Measurements from ENCODE around the gene DNAJB4.
"Not testable (repeated sequence)": the region's sequence is repeated elsewhere in the genome, so short reads cannot be mapped to it uniquely, and the experiment has no call there.

Gene DNAJB4

DNA sequence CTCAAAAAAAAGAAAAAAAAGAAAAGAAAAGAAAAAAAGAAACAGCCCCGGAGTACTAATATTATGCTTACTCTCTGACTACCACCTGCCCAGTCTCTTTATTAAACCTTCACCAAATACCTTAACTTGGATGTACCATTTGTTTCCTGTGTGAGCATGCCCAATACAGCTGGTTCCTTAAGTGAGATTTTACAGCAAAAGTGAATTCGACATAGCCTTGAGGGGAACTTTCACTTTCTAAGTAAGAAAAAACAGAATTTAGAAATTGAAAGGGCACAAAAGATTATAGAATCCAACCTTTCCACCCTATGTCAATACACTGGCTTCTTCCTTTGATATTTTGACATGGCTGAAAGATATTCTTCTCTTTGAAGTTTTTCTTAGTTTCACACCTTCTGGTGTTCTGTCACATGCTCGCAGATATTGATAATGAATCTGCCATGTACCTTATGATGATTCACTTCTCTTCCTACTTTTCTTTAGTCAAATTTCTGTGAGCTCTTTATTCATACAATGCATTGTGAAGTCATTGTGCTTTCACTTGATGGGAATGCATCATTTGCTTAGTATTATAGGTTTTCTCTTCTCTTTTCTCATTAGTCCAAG, 35.8 kb downstream of the DNAJB4 start:
- DNase-seq, result no peak

DNA sequence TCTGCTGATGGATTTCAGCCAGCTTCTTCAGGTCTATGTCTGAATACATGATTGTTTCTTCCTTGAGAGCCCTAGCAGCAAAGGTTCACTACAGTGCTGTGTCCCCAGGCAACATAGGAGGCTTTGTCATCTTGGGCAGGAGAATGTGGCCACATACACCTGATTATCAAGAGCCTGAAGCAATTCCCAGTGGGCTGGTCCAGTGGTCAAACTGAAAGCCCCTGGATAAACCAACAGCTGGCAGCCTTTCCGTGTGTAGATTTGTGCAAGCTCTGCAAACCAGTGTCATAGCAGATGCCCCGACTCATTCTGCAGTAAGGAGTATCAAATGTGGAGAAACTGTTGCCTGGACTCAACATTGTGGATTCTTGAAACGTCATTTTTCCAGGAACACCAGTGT, 38.7 kb downstream of the DNAJB4 start:
- DNase-seq, result no peak

DNA sequence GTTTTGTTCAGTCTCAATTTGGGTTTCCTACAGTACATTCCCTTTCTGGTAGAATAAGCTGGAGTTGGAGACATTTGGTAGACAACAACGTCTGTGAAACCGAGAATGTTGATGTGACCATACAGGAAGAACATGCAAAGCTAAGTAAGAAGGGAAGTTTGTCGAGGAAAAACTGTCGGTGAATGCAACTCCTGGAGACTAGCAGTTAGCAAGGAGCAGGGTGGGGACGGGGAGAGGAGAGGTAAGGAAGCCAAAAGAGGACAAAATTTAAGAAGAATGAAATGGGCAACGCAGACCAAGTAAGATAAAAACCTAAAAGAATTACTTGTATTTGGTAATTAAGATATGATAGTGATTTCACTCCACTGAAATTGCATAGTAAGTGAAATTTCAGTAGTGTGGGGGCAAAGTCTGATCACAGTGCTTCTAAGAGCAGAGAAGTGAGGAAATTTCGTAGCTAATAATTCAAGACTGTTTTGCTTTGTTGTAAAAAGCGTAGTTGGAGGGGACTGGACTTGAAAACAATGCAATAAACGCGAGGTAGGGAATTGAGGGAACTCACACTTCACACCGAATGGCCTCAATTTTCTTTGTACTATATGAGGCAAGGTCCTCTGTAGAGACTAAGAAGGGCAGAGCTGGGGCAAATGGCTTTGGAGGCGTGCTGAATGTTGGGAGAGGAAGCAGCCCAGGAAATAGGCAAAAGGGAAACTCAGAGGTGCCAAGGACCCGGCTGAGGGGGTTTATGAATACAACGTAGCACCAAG, 40.2 kb downstream of the DNAJB4 start:
- DNase-seq, result no peak

DNA sequence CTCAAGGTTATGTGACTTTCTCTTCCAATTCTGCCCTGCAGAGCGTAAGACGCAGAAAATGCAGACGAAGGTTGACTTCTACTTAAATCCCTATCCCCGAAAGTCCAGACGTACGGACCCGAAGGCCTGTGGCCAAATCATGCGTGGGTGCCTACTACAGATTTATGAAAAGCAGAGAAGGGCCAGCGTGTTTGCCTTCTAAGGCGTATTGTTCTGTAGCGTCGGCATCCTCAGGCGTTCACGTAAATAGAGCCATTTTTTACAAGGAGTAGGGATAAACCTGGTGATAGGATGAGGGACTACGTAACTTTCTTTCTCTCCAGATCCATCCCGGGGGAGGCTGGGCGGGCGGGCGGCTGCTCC, 40.8 kb downstream of the DNAJB4 start:
- DNase-seq, result peak; percentile 25

DNA sequence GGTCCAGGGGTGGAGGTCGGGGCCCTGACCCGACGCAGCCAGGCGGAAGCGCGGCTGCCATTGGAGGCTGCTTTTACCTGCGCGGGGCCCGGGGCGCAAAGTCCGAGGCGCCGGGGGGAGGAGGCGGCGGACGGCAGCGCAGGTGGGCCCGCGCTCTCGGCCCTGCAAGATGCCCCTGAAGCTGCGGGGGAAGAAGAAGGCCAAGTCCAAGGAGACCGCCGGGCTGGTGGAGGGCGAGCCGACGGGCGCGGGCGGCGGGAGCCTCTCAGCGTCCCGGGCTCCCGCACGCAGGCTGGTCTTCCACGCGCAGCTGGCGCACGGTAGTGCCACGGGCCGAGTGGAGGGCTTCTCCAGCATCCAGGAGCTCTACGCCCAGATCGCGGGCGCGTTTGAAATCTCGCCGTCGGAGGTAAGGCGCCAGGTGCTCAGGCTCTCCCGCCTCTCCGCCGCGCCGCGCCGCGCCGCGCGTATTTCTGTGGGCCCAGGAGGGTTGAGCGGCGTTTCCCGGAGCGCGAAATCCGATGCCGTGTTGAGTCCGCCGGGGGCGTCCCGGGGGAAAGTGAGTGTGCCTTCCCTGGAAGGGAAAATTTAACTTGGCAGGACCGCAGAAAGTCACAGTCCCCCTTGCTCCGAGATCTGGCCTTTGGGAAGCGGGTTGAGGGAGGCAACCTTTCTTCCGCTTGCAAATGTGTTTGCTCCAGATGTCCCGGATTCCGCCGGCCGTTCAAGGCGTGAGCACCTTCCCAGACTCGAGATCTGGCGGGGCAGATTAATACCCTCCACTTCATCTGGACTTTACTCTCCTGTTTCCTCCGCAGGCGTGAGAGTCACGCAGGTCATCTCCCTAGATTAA, 41.4 kb downstream of the DNAJB4 start, which contains the start of gene GIPC2:
Gene GIPC2, plus strand, starts transcription at position 41 of the 853 bp plus-strand sequence. Its CDS starts 129 bp downstream, at position 170.
- peak; percentile 42 for DNase-seq

DNA sequence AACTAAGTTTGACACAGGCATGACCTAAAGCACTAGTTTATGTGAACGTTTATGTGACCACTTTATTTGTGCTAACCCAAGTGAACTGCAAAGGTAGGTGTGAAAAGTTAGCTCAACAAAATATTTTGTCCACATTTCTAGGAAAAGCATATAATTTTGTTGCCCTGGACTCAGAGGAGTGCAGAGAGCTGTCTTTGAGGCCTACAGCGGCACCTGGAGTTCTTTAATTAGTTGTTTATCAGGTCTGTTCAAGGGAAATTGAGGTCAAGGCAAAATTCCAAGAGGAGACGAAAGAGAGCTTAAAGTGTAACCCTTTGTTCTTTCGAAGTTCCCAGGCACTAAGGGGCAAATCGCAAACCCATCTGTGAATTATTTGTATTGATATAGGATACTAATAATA, 42.4 kb downstream of the DNAJB4 start:
- DNase-seq, result no peak

DNA sequence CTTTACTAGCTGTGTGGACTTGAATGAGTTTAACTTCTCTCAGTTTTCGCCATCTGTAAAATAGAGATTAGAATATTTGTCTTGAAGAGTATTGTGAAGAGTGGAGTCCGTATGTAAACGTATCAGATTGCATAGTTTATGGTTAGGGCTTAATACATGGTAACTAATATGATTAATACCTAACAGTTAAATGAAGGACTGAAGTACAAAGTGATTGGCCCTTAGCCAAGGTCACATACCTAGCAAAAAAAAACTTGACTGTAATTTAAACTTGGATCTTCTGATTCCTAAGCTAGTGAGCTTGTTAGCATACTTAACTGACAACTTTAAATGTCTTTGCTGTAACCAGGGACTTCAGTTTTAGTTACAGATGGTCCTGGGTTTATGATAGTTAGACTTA, 42.9 kb downstream of the DNAJB4 start:
- no peak for DNase-seq

DNA sequence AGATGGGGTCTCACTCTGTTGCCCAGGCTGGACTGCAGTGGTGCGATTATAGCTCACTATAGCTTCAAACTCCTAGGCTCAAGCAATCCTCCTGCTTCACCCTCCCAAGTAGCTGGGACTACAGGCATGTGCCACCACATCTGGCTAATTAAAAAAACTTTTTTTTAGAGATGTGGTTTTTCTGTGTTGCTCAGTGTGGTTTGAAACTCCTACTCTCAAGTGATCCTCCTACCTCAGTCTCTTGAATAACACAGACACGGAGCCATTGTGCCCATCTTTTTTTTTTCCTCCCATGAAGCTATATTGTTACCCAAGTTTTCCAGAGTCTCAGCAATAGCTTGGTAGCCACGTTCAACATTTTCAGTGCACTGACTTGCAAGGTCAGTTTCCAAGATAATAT, 43.7 kb downstream of the DNAJB4 start:
- DNase-seq, result no peak

DNA sequence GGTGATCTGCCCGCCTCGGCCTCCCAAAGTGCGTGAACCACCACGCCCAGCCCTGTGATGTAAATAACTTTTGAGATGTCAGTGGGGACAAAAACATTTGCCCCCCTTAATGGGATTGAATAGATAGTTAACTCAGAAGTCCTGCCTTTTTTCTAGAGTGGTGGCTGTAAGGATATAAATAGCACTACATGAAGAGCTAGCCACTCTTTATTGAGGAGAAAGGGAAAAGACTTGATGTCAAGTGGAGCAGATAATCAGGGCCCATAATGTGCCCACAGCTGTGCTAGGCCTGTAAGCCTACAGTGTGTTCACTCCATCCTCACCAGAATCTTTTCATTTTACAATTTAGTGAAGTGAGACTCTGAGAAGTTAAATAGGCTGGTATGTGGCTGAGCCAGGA, 44.7 kb downstream of the DNAJB4 start:
- no peak for DNase-seq

DNA sequence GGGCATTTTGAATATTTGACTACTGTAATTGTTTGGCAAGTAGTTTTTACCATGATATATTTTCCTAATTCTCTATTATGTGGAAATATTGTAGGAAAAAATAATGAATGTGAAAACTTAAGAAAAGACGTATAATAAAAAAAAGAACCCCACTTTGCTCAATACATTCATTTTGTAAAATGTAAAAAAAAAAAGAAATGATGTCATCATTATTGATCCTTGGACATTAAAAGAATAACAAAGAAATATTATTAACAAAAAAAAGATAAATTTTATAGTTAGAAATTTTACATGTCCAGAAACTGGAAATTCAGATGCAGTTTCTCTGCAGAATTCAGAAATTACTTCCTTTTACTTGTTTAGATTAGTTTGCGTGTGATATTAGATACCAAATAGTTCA, 46.3 kb downstream of the DNAJB4 start:
- no peak for DNase-seq

DNA sequence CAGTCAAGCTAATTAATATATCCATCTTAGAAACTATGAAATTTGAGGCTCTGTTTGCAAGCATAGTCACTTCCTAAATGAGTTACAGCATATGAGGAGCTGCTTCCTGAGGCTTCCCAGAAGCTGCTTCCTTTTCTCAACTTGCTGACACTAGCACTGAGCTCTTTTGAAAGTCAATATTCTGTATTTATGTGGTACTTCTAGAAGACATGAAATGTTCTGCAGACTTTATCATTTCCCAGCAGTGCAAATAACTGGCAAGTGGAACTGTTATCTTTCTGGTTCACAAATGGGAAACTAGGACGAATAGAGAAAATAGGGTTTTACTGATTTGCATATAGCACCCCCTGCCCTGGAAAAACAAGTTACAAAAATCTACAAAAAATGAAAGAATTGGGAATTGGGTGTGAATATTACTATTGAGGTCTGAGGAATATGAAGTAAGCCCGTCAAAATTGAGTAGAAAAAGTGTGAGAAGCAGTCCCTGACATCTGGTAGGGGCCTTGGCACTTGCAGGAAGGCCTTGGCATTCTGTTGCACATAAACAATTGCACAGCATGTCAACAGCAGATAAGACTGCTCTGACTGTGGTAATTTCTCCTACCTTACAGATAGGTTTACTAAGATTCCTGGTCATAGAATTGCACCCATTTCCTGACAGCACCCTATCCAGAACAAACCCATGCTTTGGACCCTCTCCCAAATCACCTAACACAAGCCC, 48.1 kb downstream of the DNAJB4 start:
- DNase-seq, result no peak

DNA sequence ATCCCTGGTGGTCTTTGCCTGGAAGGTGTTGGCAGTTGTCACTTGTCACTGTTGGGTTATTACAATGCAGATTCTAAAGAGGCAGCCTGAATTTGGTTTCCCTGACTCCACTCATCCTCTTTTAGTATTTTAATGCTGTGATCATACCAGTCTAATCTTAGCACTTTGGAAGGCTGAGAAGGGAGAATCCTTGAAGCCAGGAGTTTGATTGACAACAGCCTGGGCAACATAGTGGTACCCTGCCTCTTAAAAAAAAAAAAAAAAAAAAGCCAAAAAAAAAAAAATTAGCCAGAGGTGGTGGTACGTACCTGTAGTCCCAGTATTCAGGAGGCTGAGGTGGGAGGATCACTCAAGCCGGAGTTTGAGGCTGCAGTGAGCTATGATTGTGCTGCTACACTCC, 48.8 kb downstream of the DNAJB4 start:
- DNase-seq, result no peak

DNA sequence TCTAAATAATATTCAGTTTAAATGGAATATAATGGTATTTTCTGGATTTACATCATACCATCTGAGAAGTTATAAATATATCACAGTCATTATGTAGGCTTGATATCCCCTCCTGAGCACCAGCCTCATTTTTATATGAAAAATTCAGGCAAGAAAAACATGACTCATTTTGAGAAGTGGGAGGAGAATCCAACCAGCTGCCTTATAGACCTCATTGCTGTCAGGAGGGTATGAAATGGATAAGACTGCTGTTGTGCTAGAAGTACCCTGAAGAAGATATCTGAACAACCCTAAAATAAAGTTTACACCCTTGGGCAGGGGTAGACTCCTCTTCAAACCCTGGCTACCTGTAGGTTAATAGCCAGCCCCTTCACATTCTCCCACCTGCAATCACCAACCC, 49.8 kb downstream of the DNAJB4 start:
- no peak for DNase-seq

DNA sequence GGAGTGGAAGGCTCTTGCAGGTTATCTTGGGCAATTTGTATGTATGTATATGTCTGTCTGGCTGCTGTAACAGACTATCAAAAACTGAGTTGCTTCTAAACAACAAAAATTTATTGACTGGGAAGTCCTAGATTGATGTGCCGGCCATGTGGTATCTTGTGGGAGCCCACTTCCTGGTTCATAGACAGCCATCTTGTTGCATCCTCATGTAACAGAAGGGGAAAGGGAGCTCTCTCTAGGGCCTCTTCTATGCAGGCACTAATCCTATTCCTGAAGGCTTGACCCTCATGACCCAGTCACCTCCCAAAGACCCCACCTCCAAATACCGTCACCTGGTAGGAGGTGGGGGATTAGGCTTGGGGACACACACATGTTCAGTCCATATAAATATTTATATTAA, 50.2 kb downstream of the DNAJB4 start:
- DNase-seq, result no peak

DNA sequence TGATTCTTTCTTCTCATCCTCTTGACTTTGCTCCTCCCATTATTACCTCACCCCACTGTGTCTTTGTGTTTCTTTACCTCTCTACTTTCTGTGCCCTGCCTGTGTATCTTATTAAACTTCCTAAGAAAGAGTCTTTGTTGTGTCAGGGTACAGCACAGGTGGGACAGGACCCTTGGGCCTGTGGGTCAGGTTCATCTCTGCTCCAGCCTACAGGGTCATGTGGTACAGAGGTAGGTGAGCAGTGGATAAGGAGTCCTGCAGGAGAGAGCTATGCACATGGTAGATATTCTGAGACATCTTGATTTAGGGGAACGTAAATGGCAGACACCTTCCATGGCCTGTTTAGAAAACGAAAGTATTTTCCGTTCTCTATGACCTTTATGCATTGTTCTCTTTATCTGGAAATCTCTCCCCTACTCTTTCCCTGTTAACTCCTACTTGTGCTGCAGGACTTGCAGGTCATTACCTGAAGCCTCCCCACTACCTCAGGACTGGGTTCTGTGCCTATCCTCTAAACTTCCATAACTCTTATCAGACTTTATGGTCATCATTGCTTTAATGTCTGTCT, 50.9 kb downstream of the DNAJB4 start:
- no peak for DNase-seq

DNA sequence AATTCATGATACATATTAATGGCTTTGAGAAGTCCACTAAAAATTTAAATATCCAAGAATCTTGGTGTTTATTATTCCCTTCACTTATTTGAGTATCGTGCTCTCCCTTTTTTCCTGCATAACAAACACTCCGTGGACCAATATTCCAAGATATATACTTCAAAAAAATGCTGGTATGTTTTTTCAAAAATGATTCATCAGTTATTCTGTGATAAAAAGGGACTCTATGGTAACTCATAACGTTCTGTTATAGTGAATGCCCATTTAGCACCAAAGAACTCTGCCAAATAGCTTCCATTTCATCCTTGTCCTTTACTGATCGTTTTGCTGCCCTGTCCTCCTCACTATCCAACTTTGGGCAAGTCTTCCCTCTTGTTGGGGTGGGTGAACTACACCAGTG, 53.9 kb downstream of the DNAJB4 start:
- DNase-seq, result no peak

DNA sequence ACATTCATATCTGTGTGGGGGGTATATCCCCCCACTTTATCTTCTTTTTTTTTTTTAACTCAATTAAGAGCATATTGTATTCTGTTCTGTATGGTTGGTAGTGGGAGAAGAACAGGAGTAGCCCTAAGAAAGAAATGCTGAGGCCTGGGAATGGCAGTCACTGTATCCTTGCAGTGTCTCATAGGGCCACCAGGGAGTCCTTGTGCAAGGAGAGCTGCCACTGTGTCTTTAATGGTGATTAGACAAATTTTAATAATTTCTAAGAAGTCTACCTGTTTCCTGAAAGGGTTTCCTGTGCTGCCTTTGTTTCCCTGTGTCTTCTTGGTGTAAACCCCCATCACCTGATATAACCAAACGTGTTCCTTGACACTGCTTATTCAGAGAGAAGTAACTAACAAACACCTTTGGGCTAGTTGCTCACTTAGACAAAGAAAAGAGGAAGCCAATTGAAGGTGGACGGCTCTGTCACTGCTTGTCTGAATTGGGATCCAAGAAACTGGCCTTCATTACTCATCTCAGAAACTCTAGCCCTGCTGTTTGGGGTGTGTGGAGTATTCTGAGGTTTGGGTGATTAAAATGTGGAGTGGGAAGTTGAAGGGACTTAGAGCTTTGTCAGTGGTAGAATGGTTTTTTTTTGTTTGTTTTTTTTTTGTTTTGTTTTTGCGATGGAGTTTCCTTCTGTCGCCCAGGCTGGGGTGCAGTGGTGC, 56.3 kb downstream of the DNAJB4 start:
- DNase-seq, result no peak

DNA sequence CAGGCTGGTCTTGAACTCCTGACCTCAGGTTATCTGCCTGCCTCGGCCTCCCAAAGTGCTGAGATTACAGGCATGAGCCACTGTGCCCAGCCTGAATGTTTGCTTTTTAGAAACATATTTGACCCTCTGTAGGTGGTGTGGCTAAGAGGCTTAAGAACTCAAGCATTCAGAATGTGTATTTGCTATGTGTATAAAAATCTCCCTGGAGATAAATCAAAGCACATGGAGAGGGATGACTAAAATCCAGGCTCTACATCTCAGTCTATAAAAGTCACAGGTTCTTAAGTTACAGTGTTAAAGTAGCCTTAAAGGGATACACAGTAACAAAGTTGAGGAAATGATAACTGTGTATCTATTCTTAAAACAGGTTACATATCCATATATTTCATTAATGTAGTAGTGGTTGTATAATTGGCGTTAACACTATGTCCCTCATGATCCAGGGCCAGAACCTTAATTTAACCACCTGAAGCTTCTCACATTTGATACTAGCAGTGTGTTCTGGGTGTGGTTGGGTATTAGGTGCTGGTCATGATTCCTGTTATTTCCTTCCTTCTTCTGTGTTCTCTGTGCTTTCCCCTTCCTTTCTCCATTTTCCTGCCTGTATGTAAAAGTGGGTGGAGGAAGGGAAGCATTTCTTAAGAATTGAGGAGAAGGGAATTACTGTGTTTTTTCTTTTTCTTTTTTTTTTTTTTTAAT, 57.2 kb downstream of the DNAJB4 start:
- DNase-seq, result no peak

DNA sequence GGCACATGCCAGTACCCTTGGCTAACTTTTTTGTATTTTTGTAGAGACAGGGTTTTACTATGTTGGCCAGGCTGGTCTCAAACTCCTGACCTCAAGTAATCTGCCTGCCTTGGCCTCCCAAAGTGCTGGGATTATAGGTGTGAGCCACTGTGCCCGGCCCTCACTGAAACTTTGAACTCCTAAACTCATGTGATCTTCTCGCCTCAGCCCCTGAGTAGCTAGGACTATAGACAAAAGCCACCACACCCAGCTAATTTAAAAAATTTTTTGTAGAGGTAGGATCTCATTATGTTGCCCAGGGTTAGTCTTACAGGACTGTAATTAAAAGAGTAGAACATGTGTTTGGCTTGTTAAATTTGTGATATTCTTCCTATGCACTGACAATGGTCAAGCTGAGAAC, 60.1 kb downstream of the DNAJB4 start:
- not testable (repeated sequence) for DNase-seq

Data from right hindlimb (tissue), 1 donor.